ENCODE data around the gene GOLGA6L24. TPM values are rescaled to one million over a fixed set of nuclear protein-coding genes. Genes with fewer than 3 reads are reported as not detected.

The GOLGA6L24 gene, protein sequence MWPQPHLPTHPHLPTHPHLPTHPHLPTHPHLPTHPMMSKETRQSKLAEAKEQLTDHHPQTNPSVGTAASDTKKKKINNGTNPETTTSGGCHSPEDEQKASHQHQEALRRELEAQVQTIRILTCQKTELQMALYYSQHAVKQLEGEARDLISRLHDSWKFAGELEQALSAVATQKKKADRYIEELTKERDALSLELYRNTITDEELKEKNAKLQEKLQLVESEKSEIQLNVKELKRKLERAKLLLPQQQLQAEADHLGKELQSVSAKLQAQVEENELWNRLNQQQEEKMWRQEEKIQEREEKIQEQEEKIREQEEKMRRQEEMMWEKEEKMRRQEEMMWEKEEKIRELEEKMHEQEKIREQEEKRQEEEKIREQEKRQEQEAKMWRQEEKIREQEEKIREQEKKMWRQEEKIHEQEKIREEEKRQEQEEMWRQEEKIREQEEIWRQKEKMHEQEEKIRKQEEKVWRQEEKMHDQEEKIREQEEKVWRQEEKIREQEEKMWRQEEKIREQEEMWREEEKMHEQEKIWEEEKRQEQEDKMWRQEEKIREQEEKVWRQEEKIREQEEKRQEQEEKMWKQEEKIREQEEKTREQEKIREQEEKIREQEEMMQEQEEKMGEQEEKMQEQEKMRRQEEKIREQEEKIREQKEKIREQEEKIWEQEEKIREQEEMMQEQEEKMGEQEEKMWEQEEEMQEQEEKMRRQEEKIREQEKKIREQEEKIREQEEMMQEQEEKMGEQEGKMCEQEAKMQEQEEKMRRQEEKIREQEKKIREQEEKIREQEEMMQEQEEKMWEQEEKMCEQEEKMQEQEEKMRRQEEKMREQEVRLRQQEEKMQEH
- not detected in 2 replicates for total RNA-seq

DNA sequence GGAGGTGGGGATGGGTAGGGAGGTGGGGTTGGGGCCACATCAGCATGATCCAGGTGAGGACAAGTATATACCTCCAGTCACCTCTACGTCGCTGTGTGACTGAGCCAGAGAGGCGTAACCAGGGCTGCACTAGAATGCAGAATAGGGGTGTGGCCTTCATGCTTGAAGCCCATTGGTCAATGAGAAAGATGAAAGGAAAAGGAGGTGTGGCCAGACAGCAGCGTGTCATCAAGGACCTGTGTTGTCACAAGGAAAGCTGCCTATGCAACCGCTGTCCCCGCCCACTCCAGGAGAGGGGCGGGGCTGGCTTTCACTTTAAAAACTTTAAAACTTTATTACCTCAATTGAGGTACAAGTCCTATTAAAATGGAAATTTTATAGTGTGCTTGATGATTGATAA, at the start of gene GOLGA6L24:
Gene GOLGA6L24 (minus strand): TSS at position 101 of the 400 bp plus-strand sequence. CDS start 61 bp downstream, at position 40.

DNA sequence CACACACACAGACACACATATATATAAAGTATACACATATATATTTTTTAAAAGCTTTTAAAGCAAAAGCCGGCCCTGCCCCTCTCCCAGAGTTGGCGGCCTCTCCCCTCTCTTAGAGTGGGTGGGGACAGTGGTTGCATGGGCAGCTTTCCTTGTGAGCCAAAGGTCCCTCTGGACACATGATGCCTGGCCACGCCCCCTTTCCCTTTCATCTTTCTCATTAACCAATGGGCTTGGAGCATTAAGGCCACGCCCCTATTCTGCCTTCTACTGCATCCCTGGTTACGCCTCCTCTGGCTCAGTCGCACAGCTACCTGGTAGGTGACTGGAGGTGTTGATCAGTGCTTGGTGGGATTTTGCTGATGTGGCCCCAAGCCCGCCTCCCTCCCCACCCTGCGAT, 20.5 kb upstream of the GOLGA6L24 start, which contains the start of gene GOLGA8F:
Gene GOLGA8F (plus strand): TSS at position 301 of the 400 bp plus-strand sequence. CDS start 98 bp downstream, at position 399.

DNA sequence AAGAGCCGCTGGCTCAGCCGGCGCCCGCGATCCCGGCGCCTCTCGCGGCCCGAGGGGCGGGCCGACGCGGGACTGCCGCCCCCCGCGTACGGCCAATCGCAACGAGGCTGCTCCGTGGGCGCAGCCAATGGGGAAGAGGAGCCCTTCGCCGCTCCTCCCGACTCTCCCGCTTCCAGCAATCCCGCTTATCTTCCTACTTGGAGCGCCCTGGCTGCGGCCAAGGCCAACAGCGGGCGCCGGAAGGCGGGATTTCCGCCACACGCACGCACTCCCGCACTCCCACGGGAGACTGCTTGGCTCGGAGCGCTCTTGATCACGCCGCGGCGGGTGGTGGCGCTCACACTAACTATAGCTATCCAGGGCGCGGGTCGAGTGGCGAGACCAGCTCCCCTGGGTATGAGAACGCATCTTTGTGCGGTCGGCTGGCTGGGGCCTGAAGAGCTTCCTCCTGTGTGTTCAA, 35.7 kb downstream of the GOLGA6L24 start, which contains the start of gene HERC2:
Gene HERC2 (minus strand): TSS at position 51 of the 460 bp plus-strand sequence. CDS start 746 bp downstream, outside the sequence.

Small RNA genes within 50 kb of the gene (small RNA-seq; reads per million reads assigned to genes)
- gene AC091304.5 (not detected), gene RN7SL238P (not detected)

Other genes with a start within 250 kb of the GOLGA6L24 start
- gene HERC2, start 35.9 kb downstream of the GOLGA6L24 start, total RNA-seq, result 36.1 and 51.4 TPM in 2 replicates
- gene GOLGA8F, start 20.6 kb upstream of the GOLGA6L24 start, total RNA-seq, result under 0.01 TPM in 1 of 2 replicates, not detected in the other
- under 0.01 TPM in 1 of 2 replicates, not detected in the other for gene GOLGA8G, start 174.9 kb upstream of the GOLGA6L24 start, total RNA-seq
- gene GOLGA6L25, start 195.5 kb upstream of the GOLGA6L24 start, total RNA-seq, result not detected in 2 replicates